WTC11 (cell line): ENCODE measurements around the gene CFAP100. TPM values are rescaled to one million over a fixed set of nuclear protein-coding genes. Genes with fewer than 3 reads are reported as not detected.

ENCODE experiments used
- ATAC-seq: fragments of 200-7000 bp; cut with Tn5 transposase; 2 replicates; pipeline ENCODE4 v1.10.0; 2021; ENCODE audit warnings: mild to moderate bottlenecking, moderate library complexity
- CTCF ChIA-PET: fragments of 300-600 bp; sonication (Branson Sonifier 250); formaldehyde crosslinking; loops from one replicate; lab custom pipeline; 2021; ENCODE audit warnings: antibody characterized with exemption; lab: Charles Lee
- POLR2A ChIA-PET: fragments of 350-600 bp; sonication (Branson Sonifier 250); formaldehyde crosslinking; loops from one replicate; lab custom pipeline; 2021; ENCODE audit warnings: antibody characterized with exemption; lab: Charles Lee
- DNase-seq: peaks from one replicate; pipeline ENCODE4 v3.0.0; 2021; ENCODE audit warnings: low spot score
- H3K27ac Mint-ChIP-seq: 2 replicates; pipeline ENCODE4 v1.8.0; 2021; ENCODE audit warnings: mixed read lengths
- H3K27me3 Mint-ChIP-seq: 2 replicates; pipeline ENCODE4 v1.8.0; 2021; ENCODE audit warnings: low read depth, mild to moderate bottlenecking, moderate library complexity, mixed read lengths
- H3K36me3 Mint-ChIP-seq: 2 replicates; pipeline ENCODE4 v1.8.0; 2021; ENCODE audit warnings: mixed read lengths
- H3K4me1 Mint-ChIP-seq: 2 replicates; pipeline ENCODE4 v1.8.0; 2022; ENCODE audit warnings: mixed read lengths
- H3K4me3 Mint-ChIP-seq: 2 replicates; pipeline ENCODE4 v1.8.0; 2021; ENCODE audit warnings: mild to moderate bottlenecking, moderate library complexity, mixed read lengths
- H3K9me3 Mint-ChIP-seq: 2 replicates; pipeline ENCODE4 v1.8.0; 2021; ENCODE audit warnings: mixed read lengths
- AFF4 ChIP-seq: sonication (generic); formaldehyde crosslinking; IDR thresholded peaks from 2 replicates; pipeline ENCODE4 v1.8.1; 2023; ENCODE audit warnings: mild to moderate bottlenecking, missing genetic modification reagents, borderline replicate concordance
- ATF3 ChIP-seq: sonication (generic); formaldehyde crosslinking; conservative IDR thresholded peaks from 2 replicates; pipeline ENCODE4 v1.8.1; 2022; ENCODE audit warnings: mild to moderate bottlenecking, missing genetic modification reagents
- ETV6 ChIP-seq: sonication (generic); formaldehyde crosslinking; IDR thresholded peaks from 2 replicates; pipeline ENCODE4 v1.8.1; 2022; ENCODE audit warnings: mild to moderate bottlenecking, missing genetic modification reagents
- FOXP1 ChIP-seq: sonication (generic); formaldehyde crosslinking; IDR thresholded peaks from 2 replicates; pipeline ENCODE4 v1.8.0; 2022; ENCODE audit warnings: missing genetic modification reagents, mild to moderate bottlenecking, moderate library complexity, borderline replicate concordance
- GABPB1 ChIP-seq: sonication (generic); formaldehyde crosslinking; IDR thresholded peaks from 2 replicates; pipeline ENCODE4 v1.8.1; 2023; ENCODE audit warnings: mild to moderate bottlenecking, missing genetic modification reagents
- HMGXB4 ChIP-seq: sonication (generic); formaldehyde crosslinking; IDR thresholded peaks from 2 replicates; pipeline ENCODE4 v1.8.1; 2023; ENCODE audit warnings: mild to moderate bottlenecking, moderate library complexity, missing genetic modification reagents
- IRF2 ChIP-seq: sonication (generic); formaldehyde crosslinking; IDR thresholded peaks from 2 replicates; pipeline ENCODE4 v1.8.0; 2022; ENCODE audit warnings: low read depth, missing genetic modification reagents, borderline replicate concordance
- JAZF1 ChIP-seq: fragments of 250-450 bp; sonication (Bioruptor Pico); IDR thresholded peaks from 2 replicates; pipeline ENCODE4 v1.9.0; 2021; ENCODE audit warnings: moderate library complexity, mild to moderate bottlenecking, inconsistent platforms
- KAT7 ChIP-seq: sonication (generic); formaldehyde crosslinking; IDR thresholded peaks from 2 replicates; pipeline ENCODE4 v1.8.1; 2023; ENCODE audit warnings: missing genetic modification reagents, mild to moderate bottlenecking, borderline replicate concordance
- NR2C2 ChIP-seq: sonication (generic); formaldehyde crosslinking; IDR thresholded peaks from 2 replicates; pipeline ENCODE4 v1.8.0; 2022; ENCODE audit warnings: mild to moderate bottlenecking, missing genetic modification reagents
- RORB ChIP-seq: fragments of 250-450 bp; sonication (Bioruptor Pico); IDR thresholded peaks from 2 replicates; pipeline ENCODE4 v1.9.0; 2021; ENCODE audit warnings: mild to moderate bottlenecking
- SOX15 ChIP-seq: fragments of 250-450 bp; sonication (Bioruptor Pico); IDR thresholded peaks from 2 replicates; pipeline ENCODE4 v1.9.0; 2021; ENCODE audit warnings: mild to moderate bottlenecking
- ZBTB43 ChIP-seq: sonication (generic); formaldehyde crosslinking; IDR thresholded peaks from 2 replicates; pipeline ENCODE4 v1.8.1; 2023; ENCODE audit warnings: mild to moderate bottlenecking, missing genetic modification reagents
- ZNF138 ChIP-seq: sonication (generic); formaldehyde crosslinking; conservative IDR thresholded peaks from 2 replicates; pipeline ENCODE4 v1.8.1; 2022; ENCODE audit warnings: mild to moderate bottlenecking, moderate library complexity, missing genetic modification reagents
- ZNF317 ChIP-seq: sonication (generic); formaldehyde crosslinking; IDR thresholded peaks from 2 replicates; pipeline ENCODE4 v1.8.1; 2023; ENCODE audit warnings: low read depth, mild to moderate bottlenecking, moderate library complexity, missing genetic modification reagents, borderline replicate concordance
- ZNF396 ChIP-seq: fragments of 250-450 bp; sonication (Bioruptor Pico); IDR thresholded peaks from 2 replicates; pipeline ENCODE4 v1.8.0; 2021; ENCODE audit warnings: mild to moderate bottlenecking, moderate library complexity, borderline replicate concordance
- ZNF423 ChIP-seq: fragments of 250-450 bp; sonication (Bioruptor Pico); IDR thresholded peaks from 2 replicates; pipeline ENCODE4 v2.1.2; 2022; ENCODE audit warnings: mild to moderate bottlenecking, moderate library complexity
- total RNA-seq: library from RNA; stranded (reverse); gene quantifications from 3 replicates; pipeline ENCODE4 v1.2.3, GENCODE V29; 2021

Gene CFAP100
- total RNA-seq, 1 experiment from 2014 or later, result not detected

GRCh38 chr3:126412841-126413692, 18.4 kb downstream of the CFAP100 start:
- CTCF ChIA-PET, result interaction anchor here (1.0 kb wide), 1 partner anchor 42 kb away, joined by 3 read pairs; no protein-coding TSS in a partner anchor
- Mint-ChIP-seq H3K36me3 (no peaks in the 10 kb centered on the region), H3K4me1 (peaks cover 8% of the 10 kb centered on the region; the same call in 1 of the 2 replicates), H3K9me3 (no peaks in the 10 kb centered on the region), H3K27me3 (no peaks in the 10 kb centered on the region), H3K27ac (no peak overlapping the region), H3K4me3 (no peak overlapping the region)
- POLR2A ChIA-PET, result no interaction called here
- no peak for TF ChIP-seq SOX15 (CRISPR knock-in tag)
- TF ChIP-seq ZNF423 (CRISPR knock-in tag), result no peak
- no peak for TF ChIP-seq ZNF138 (CRISPR knock-in tag)
- no peak for TF ChIP-seq FOXP1 (CRISPR knock-in tag)
- TF ChIP-seq ATF3, result no peak
- TF ChIP-seq ZNF317 (CRISPR knock-in tag), result no peak
- TF ChIP-seq ETV6 (CRISPR knock-in tag), result no peak
- ATAC-seq (no peak), DNase-seq (no peak)

GRCh38 chr3:126413693-126414080, 19.0 kb downstream of the CFAP100 start:
- no peak overlapping the region for H3K27ac Mint-ChIP-seq
- no peaks in the 10 kb centered on the region for H3K36me3 Mint-ChIP-seq
- DNase-seq, result no peak
- no peak overlapping the region for H3K4me3 Mint-ChIP-seq
- ChIA-PET CTCF (interaction anchor here (1.0 kb wide), 1 partner anchor 42 kb away, joined by 3 read pairs; no protein-coding TSS in a partner anchor), POLR2A (no interaction called here)
- ATAC-seq, result no peak
- H3K27me3 Mint-ChIP-seq, result no peaks in the 10 kb centered on the region
- no peaks in the 10 kb centered on the region for H3K9me3 Mint-ChIP-seq
- TF ChIP-seq HMGXB4 (CRISPR knock-in tag) (no peak), AFF4 (no peak), KAT7 (CRISPR knock-in tag) (no peak), RORB (CRISPR knock-in tag) (no peak), ZBTB43 (CRISPR knock-in tag) (no peak), NR2C2 (no peak), JAZF1 (CRISPR knock-in tag) (no peak), GABPB1 (CRISPR knock-in tag) (no peak), ZNF396 (CRISPR knock-in tag) (no peak), SOX15 (CRISPR knock-in tag) (no peak), IRF2 (CRISPR knock-in tag) (no peak)
- H3K4me1 Mint-ChIP-seq, result peaks cover 8% of the 10 kb centered on the region; the same call in 1 of the 2 replicates
